A204.1 (cell line): ENCODE results near the gene MAGI2.
"Not testable (repeated sequence)": the region's sequence is repeated elsewhere in the genome, so short reads cannot be mapped to it uniquely, and the experiment has no call there.

Source experiments
- FAIRE-seq: peaks from 2 replicates; lab custom pipeline; 2012; peaks lifted over from hg19 to GRCh38; lab: Jason Lieb, UNC

The MAGI2 gene

DNA sequence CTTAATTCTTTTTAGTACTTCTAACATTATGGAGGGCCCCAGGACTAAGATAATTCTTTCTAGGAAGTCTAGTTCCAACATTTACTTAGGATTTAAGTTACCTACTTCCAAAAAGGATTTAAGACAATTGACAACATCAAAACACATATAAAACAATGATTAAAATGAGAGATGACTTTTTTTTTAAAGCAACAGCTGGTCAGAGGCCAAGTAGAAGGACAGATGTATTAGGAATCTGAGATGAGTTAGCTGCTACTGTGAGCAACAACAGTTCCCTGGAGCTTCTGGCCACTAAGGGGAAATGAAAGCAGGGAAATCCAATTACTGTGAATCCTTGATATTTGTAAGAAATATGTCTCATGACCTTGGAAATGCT is 1432.6 kb downstream of the MAGI2 start:
- no peak for FAIRE-seq

DNA sequence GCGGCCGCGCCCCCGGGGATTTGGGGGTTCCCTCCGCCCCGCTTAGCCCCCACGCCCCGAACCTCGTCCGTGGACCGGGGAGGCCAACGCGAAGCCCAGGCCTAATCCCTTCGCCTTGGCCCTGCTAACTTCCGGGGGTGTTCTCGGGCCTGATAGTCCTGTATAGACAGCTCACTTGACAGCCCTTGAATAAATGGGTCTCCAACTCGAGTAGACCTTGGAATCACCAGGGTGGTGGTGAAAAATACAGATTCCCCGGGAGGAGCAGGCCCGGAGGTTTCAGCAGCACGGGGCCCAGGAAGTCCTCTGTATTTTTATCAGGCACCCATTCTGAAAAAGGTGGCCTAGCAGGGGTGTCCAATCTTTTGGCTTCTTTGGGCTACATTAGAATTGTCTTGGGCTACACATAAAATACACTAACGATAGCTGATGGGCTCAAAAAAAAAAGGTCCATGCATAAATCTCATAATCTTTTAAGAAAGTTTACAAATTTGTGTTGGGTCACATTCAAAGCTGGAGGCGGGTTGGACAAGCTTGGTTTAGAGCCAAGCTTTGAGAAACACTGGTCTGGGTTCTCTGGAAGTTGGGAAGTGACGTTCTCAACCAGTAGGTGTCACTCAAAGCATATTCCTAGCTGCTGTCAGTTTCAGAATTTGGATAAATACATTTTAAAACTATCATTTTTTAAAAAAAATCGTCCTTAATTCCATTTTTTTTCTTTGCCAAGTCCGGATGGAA is 1433.2 kb downstream of the MAGI2 start:
- peak; percentile 94 for FAIRE-seq

DNA sequence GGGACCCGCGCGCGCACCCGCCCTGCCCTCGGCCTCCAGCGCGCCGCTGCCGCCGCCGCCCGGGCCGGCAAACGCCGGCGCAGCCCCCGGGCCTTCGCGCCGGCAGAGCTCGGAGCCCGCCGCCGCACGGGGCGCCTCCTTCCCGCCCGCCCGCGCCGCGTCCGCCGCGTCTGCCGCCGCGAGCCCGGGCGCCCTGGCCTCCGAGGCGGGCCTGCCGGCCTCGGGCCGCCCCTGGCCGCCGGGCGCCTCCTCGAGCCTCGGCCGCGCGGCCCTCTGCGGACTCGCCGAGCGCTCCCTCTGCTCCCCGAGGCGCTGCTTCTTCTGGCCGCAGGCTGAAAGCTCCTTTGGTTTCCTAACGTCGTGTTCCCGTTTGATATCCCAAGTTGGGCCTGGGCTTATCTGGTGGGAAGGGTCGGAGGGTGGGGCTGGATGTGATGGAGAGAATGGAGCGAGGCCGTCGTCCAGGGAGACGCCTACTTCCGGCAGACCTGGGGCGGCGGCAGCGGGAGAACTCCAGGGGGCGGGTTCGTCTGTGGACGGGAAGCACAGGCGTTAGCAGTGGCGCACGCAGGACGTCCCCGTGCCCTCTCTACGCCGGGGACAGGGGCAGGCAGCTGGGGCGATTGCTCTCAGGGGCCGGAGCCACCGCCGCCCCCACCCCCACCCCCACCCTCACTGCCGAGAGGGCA is 1433.9 kb downstream of the MAGI2 start:
- no peak for FAIRE-seq

DNA sequence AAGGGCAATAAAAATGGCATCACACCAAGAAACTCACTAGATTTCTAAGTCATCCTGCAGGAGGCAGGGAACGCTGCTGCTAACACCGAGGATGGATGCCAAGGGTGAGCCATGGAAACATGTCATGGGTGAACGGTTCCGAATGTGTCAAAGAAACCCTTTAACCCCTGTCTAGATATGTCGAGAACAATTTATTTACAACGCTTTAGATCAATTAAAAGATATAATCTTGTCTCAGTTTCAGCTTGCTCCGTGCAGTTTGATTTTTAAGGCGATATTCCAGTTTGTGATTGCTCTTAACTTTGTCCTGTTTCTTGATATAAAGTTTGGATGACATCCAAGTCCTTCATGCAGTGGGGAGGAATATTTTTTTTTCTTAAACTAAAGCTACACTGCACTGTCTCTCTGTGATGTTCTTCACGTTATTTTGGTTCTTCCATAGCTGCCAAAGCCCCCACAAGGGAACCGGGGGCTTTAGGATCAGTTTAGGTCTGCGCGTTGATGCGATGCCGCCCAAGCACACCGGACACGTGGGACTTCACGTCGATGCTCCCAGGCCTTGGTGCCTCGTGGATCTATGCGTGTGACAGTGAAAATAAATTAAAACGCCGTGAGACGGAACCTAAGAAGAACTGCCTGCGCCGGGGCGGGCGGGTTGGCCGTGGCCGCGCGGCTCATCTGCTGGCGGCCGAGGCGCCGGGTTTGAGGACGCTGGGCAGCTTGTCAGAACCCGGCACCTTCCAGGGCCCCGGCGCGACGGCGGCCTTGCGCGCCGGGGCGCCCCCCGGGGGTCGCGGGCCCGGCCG is 1434.6 kb downstream of the MAGI2 start:
- FAIRE-seq, result no peak

DNA sequence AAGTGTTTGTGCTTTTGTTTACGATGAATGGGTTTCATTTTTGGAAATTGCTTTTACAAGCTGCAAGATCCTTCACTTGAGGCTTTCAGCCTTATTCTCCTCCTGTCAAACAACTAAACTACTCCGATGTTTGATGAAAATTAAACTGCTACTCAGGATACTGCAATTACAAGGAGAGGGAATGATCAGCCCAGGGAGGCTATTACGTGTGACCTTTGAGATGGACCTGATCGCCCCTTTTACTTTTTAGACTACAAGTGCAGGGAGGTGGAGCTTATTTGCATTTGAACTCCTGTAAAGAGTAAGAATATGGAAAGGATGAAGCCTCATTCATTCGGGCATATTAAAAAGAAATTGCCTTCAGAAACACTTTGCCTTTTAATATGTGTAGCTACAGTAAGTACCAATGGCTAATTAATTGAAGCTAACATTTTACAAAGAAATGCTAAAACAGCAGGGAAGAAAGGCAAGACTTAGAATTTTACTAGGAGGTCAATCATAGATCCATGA is 1435.8 kb downstream of the MAGI2 start:
- FAIRE-seq, result no peak

DNA sequence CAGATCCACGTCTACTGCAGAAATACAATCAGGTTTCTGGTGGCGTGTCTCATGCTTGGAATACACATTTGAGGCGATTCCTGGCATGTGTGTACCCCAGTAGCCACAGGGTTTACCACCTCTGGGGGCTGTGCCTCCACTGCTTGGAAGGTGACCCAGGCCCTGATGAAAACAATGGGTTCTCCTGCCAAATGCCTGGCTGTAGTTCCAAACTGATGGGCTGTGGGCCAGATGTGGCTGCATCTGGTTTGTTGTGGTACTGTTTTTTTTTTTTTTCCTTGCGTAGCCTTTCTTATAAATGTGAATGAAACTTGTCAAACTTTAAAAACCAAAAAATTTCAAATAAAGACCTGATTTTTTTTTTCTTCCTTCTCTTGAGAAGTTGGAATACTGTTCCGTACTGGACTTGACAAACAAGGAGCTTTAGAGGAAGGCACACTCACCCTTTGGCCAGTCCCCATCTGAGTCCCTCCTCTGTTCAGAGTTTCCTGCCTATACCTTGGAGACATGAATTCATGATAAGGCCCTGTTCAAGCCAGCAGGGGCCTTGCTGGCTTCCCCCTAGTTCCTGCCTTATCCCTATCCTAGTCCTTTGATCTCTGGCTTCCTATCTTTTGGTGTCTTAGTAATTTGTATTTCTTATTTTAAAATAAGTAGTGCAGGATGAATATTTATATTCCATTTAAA is 1437.8 kb downstream of the MAGI2 start:
- FAIRE-seq, result no peak

DNA sequence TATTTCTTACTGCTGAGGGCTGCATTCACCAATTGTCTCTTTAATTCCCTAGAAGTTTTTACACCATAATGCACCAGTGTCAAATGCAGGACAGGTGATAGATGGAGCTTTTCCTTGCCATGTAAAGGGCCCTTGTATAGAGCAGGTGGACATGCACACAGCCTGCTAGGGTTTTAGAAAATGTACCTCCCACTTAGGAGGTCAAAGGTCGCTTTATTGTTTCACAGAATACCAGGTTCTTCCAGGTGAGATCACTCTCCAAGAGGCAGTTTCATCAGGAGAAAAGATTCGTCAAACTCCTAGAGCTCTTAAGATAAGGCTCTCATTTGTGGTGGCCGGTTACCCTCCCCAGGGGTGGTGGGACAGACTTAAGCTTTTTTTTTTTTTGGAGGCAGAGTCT is 1439.1 kb downstream of the MAGI2 start:
- FAIRE-seq, result no peak

DNA sequence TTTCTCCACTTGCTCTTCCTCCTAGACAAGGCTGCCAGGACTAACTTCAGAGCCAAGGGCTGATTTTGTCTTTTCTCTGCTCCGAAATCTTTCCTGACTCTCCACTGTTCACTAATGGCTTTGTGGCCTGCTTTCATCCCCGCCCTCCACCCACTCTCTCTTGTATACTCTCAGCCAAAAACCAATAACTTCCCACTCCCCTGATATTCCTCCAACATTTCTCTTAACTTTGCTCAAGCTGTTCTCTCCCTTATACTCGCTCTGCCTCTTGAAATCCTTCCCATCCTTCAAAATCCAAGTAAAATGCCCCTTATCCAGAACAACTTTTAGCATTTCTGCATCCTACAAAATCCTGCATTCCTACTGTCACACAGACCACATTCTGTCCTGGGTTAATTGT is 1440.1 kb downstream of the MAGI2 start:
- FAIRE-seq, result no peak

DNA sequence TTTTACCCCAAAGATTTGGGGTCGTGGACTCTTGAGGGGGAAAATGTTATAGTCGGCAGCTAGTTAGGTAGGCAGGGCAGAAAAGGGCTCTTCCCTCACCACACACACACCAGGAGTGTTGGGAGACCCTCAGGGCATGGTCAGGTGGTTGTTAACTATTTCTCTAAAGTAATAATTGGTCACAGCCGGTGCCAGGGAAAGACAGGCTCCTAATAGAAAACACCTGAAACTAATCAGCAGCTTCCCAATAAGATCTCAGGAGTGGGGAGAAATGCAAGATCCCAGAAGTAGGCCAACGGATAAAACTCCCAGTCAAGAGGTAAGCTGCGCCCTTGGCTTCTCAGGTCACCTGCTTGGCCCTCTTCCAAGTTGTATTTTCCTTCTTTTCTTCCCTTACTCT is 1441.8 kb downstream of the MAGI2 start:
- FAIRE-seq, result no peak

DNA sequence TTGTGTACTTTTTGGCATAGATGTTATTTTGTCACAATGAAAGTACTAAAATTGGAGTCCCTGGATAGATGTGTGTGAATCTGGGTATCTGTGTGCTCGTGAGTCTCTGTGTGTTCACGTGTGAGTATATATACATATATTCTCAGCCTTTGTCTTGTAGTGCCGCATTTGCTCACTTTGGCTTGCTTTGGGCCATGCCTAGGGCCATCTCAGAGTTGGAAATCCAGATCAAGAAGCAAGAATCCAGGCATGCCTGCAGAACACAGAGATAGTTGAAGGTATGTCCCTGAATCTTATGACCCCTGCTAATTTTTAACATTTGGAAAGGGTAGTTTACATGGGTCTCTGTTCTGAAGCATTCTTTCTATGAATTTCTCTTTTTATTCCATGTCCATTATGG is 1446.2 kb downstream of the MAGI2 start:
- FAIRE-seq, result no peak

DNA sequence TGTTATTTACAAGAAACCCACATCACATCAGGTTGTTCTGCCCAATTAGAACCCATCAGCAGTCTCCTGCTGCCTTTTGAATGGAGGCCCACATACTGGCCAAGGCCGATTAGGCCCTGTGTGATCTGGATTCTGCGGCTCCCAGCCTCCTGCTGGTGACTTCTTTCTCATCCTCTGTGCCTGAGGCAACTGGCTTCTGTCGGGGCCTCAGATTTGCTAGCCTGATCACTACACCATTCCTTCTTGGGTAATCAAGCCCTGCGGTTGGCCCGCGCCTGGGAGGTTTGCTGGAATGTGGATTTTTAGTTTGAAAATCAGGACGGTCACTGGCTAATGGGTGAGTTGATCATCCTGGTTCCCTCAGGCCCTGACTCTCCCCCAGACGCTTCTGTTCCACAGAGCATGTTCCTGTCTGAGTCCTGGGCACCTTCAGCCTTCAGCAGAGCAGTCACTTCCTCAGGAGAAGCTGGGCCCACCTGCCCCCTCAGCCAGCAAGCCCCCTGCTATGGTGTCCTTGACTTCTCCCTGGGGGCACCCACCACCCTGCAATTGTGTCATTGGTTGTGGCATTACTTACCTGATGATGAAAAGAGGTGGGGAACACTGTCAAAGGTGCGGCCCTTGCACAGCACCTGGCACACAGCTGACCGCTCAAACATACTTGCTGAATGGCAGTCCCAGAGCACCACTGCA is 1447.3 kb downstream of the MAGI2 start:
- FAIRE-seq, result no peak

DNA sequence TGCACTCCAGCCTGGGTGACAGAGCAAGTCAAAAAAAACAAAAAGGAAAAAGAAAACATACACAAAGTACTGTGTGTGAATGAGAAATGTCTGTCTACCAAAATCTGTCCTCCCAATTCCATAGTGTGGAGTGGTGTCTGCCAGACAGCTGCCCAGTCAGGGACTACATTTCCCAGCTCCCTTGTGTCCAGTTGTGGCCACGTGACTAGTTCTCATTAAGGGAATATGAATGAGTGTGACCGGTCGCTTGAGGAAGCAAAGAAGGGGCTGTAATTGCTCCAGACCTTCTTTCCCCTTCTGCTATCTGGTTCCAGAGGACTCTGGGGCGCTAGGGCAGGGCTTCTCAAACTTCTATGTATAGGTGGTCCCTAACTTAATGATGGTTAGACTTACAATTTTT is 1450.8 kb downstream of the MAGI2 start:
- no peak for FAIRE-seq

DNA sequence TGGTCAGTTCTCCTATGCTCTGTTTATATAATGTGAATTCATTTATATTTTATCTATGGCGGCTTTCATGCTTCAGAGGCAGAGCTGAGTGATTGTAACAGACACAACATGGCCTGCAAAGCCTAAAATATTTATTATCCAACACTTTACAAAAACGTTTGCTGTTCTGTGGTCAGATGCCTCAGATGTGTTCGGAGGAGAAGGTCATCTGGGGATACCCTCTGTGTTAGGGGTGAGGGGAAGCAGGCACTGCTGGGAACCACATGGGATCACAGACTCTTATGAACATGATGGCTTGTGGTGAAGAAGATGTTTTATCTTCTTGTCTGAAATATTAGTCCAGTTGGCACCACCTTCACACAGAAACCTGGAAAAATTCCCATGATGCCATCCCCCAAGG is 1451.4 kb downstream of the MAGI2 start:
- FAIRE-seq, result no peak

DNA sequence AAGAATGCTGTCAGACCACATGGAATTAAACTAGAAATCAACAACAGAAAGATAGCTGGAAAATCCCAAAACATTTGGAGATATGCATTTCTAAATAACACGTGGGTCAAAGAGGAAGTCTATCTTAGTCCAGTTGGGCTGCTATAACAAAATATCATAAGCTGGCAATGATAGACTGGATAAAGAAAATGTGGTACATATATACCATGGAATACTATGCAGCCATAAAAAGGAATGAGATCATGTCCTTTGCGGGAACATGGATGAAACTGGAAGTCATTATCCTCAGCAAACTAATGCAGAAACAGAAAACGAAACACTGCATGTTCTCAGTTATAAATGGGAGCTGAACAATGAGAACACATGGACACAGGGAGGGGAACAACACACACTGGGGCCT is 1454.3 kb downstream of the MAGI2 start:
- FAIRE-seq, result not testable (repeated sequence)

DNA sequence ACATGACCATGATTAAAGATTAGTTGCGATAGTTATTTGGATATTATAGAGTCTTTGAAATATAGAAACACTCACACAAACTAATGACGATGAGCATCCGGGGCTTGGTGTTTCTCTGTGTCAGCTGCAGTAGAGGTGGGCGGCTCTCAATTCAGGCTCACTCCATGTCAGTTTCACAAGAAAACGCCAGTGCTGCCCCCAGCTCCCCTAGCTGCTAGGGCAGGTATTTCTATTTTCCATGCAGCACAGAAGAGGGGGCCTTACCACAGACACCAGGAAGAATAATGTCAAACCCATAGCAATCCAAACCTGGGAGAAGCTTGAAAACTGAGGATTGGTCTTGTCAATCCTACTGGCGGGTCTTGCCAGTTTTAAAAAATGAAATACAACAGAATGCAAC is 1457.8 kb downstream of the MAGI2 start:
- FAIRE-seq, result no peak

DNA sequence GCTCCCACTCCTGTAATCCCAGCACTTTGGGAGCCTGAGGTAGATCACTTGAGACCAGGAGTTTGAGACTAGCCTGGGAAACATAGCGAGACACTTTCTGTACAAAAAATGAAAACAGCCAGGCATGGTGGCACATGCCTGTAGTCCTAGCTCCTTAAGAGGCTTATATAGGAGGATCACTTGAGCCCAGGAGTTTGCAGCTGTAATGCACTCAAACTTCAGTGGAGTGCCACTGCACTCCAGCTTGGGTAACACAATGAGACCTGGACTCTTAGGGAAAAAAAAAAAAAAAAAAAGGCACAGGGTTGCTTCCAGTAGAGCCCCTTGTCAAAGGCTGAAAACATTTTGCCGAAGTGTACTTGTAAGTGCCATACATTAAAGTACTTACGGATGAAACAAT is 1459.6 kb downstream of the MAGI2 start:
- no peak for FAIRE-seq

DNA sequence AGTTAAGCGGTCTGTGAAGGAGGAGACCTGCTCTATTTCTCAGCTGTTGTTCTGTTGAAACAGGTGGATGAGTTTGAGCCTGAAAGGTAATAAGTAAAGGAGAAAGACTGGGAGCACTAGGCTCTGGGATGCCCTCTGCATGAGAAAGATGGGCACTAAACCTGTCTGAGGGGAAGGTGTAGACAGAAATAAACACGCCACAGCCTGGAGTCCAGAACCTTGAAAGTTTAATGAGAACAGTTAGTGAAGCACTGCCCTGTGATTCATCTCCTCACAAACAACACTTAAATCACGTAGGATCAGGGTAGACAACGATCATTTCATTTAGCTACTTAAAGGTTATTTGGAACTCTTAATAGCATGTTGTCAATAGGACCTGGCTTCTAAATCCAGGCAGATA is 1461.8 kb downstream of the MAGI2 start:
- FAIRE-seq, result no peak

DNA sequence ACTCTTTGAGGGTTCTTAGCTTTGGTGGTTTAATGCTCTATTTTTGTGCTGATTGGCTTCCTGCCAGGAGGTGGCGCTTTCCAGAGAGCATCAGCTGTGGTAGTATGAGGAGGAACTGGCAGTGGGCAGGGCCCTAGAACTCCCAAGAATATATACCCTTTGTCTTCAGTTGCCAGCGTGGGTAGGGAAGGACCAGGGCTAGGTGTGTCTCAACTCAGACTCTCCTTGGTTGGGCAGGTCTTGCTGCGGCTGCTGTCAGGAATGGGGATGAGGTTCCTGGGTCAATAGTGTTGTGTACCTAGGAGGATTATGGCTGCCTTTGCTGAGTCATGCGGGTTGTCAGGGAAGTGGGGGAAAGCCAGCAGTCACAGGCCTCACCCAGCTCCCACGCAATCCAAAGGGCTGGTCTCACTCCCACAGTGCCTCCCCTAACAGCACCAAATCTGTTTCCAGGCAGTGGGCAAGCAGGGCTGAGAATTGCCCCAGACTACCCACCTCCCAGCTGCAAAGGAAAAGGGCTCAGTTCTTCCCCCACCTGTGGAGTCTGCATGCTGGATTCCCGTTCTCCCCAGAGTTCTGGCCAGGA is 1463.4 kb downstream of the MAGI2 start:
- no peak for FAIRE-seq

DNA sequence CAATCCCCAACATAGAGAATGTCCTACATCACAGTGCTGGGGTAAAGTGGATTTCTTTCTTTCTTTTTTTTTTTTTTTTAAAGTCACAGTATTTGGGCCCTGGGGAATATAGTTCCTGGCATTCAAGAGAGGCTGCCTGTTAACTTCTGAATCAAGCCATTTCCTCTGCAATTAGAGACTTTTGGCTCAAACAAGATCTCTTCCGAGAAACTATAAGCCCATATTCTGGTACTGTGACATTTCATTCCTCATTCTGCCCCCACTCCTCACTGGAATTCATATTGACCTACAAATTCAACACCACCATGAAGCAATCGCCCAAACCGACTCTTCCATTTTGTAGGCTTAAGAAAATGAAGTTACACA is 1467.5 kb downstream of the MAGI2 start:
- no peak for FAIRE-seq

DNA sequence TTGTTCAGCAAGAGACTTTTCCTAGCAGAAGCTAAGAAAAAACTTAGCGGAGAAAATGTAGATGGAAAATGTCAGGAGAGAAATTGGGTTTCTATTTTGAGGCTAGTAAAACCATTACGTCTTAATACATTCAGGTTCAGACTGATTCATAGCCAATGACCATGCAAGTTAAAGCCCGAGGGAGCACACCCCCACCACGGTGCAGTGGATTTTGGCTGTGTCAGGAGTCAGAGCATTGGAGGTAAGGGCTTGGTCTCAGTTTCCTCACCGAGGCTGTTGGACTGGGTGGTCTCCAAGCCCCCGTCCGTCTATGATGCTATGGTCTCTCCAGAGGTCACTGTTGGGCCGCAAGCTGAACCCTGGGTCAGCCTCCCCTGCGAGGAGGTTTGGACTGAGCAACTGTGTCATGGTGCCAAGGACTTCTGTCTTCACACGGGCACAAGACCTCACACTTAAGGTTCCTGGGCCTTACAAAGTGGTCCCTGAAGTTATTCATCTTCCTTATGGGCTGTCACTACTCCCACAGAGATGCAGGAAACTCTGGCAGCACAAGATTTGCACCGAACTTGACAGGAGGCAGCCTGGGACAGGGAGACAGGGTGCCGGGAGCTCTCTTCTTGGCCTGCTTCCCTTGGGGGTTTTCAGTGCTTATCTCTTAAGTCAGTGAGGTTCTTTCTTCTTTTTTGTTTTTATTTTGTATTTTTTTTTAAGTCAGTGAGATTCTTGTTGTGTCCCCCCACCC is 1468.1 kb downstream of the MAGI2 start:
- FAIRE-seq, result no peak

DNA sequence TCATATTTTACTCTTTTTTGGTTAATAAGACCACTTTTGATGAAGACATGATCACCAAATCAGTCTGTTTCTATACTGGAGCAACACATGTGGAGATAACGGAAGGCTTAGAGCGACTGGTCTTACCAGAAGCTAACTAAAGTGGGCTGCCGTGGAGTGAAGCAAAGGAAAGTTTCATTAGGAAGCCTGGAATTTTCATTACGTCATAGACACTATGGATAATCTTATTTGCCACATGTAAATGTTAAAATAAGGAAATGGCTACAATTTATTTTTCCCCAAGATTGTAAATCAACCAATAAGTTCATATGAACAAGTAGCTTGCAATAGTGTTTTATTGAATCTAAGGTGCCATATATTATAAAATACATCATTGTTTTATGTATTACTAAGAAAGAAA is 1469.5 kb downstream of the MAGI2 start:
- FAIRE-seq, result no peak
